Gastrocnemius medialis (tissue), 4 donors: ENCODE results near the gene CENPH. TPM values are rescaled to one million over a fixed set of nuclear protein-coding genes. Genes with fewer than 3 reads are reported as not detected.

ENCODE experiments used
- ATAC-seq, 2 donors: fragments of 150-250 bp; one replicate each; pipeline ENCODE4 v1.9.1; 2016
- DNase-seq, 2 donors: peaks; one replicate each; pipeline ENCODE4 v3.0.0-alpha.2; 2019
- H3K27ac ChIP-seq, 4 donors: fragments of 200-600 bp; sonication (generic); 1 replicate in 1 of 4; 2 replicates in 3 of 4; pipeline ENCODE4 v1.5.1; 2016 to 2018; ENCODE audit warnings: mild to moderate bottlenecking in 2 of 4, moderate library complexity in 1 of 4
- H3K27me3 ChIP-seq, 3 donors: fragments of 200-600 bp; sonication (generic) in 2 of 3; 1 replicate in 1 of 3; 2 replicates in 2 of 3; pipeline versions ENCODE4 v1.5.1 to v1.6.0; 2016 to 2019; ENCODE audit warnings: mild to moderate bottlenecking in 1 of 3, moderate library complexity in 1 of 3
- H3K36me3 ChIP-seq, 2 donors: fragments of 200-600 bp; sonication (generic) in 1 of 2; one replicate each; pipeline ENCODE4 v1.5.1; 2017 to 2018
- H3K4me1 ChIP-seq, 2 donors: fragments of 200-600 bp; sonication (generic) in 1 of 2; one replicate each; pipeline ENCODE4 v1.5.1; 2016 to 2017; ENCODE audit warnings: mild to moderate bottlenecking in 2 of 2
- H3K4me3 ChIP-seq, 4 donors: fragments of 200-600 bp; sonication (generic) in 3 of 4; 1 replicate in 1 of 4; 2 replicates in 3 of 4; pipeline ENCODE4 v1.5.1; 2016 to 2019; ENCODE audit warnings: mild to moderate bottlenecking in 2 of 4
- H3K9me3 ChIP-seq, 3 donors: fragments of 200-600 bp; sonication (generic) in 2 of 3; 1 replicate in 1 of 3; 2 replicates in 2 of 3; pipeline ENCODE4 v1.5.1; 2016 to 2019
- CTCF ChIP-seq, 5 experiments: fragments of 450-650 bp in 3 of 5; fragments of 200-600 bp in 2 of 5; sonication (generic) in 2 of 5; IDR thresholded peaks in 4 of 5; conservative IDR thresholded peaks in 1 of 5; 1 replicate in 4 of 5; 2 replicates in 1 of 5; pipeline ENCODE4 v1.5.1; 2016 to 2019; ENCODE audit warnings: antibody characterized with exemption in 5 of 5, mild to moderate bottlenecking in 3 of 5, moderate library complexity in 3 of 5
- POLR2A ChIP-seq, 2 donors: fragments of 450-650 bp; IDR thresholded peaks; one replicate each; pipeline ENCODE4 v1.6.1; 2017; ENCODE audit warnings: antibody characterized with exemption in 2 of 2, mild to moderate bottlenecking in 2 of 2, moderate library complexity in 2 of 2
- in situ Hi-C, 4 donors: fragments of 200-750 bp; cut with MboI; loops; one replicate each; pipeline versions ENCODE4 v1.15.0 to v1.8.0; 2017; ENCODE audit warnings: low sequenced_read_pairs in 4 of 4
- intact Hi-C: fragments of 100-400 bp; cut with DNase I; formaldehyde crosslinking; loops from one replicate; pipeline ENCODE4 v1.15.1; 2023; ENCODE audit warnings: low total_unique reads
- total RNA-seq, 4 donors: library from RNA; depleted of rRNA; stranded (reverse); fragments of >200 nt; gene quantifications; one replicate each; pipeline versions ENCODE4 v1.1.0 to v1.2.3, GENCODE V29; 2016

Gene CENPH
- total RNA-seq, 4 donors from 2014 or later, result 0.87 to 4.9 (median 1.8) TPM

GRCh38 chr5:69202497-69202896, 13.1 kb downstream of the CENPH start:
- H3K27ac ChIP-seq, result no peak overlapping the region
- no peaks in the 10 kb centered on the region for H3K9me3 ChIP-seq
- no peaks in the 10 kb centered on the region for H3K36me3 ChIP-seq
- H3K27me3 ChIP-seq, result no peaks in the 10 kb centered on the region
- no peak for TF ChIP-seq POLR2A (IDR thresholded peaks at IDR 0.05)
- no peak for TF ChIP-seq CTCF (IDR thresholded peaks at IDR 0.05 in 4 of 5, conservative IDR thresholded peaks at IDR 0.05 in 1 of 5)
- DNase-seq (no peak), ATAC-seq (no peak)
- no peaks in the 10 kb centered on the region for H3K4me1 ChIP-seq
- in situ Hi-C loops (no loop called here), intact Hi-C loops (no loop called here)
- H3K4me3 ChIP-seq, result no peak overlapping the region

DNA sequence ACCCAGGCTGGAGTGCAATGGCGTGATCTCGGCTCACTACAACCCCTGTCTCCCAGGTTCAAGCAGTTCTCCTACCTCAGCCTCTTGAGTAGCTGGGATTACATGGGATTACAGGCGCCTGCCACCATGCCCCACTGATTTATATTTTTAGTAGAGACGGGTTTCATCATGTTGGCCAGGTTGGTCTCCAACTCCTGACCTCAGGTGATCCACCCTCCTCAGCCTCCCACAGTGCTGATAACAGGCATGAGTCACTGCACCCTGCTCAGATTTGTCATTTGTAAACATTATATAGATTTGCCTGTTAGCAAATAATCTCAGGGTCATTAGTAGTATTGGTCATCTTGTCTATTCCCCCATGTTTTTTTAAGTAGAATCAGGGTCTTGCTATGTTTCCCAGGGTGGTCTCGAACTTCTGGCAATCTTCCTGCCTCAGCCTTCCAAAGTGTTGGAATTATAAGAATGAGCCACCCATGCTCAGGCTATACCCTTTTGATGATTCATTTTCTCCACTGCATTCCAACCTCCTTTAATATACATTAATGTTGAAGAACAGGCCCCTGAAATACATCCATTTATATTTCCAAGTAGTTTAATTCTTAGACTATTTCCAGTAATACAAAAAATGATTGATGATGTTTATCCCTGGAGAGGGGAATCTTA, 17.3 kb downstream of the CENPH start:
- in situ Hi-C loops (no loop called here), intact Hi-C loops (no loop called here)
- H3K4me3 ChIP-seq, result no peak overlapping the region

DNA sequence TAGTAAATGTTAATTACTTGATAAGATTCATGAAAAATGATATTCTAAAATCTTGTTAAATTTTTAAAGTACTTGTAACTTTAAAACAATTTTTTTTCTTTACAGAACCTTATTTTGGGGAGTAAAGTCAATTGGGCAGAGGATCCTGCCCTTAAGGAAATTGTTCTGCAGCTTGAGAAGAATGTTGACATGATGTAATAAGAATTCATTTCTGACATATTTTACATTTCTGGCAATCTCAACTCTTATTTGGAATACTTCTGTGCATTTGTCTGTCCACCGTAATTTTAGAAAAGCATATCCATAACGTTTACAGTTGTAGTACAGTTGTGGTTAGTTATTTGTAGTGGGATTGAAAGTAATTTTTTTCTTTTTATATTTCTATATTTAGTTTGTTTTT, 20.2 kb downstream of the CENPH start:
- no peak overlapping the region for H3K4me3 ChIP-seq
- no peaks in the 10 kb centered on the region for H3K4me1 ChIP-seq
- TF ChIP-seq CTCF (IDR thresholded peaks at IDR 0.05 in 4 of 5, conservative IDR thresholded peaks at IDR 0.05 in 1 of 5) (no peak), POLR2A (IDR thresholded peaks at IDR 0.05) (no peak)
- ATAC-seq (no peak), DNase-seq (no peak)
- no peaks in the 10 kb centered on the region for H3K9me3 ChIP-seq
- in situ Hi-C loops, result no loop called here
- H3K27me3 ChIP-seq, result no peaks in the 10 kb centered on the region
- no peak overlapping the region for H3K27ac ChIP-seq
- intact Hi-C loops, result no loop called here
- no peaks in the 10 kb centered on the region for H3K36me3 ChIP-seq

More for the DNA sequence above, 17.3 kb downstream of the CENPH start:
- ATAC-seq (no peak), DNase-seq (no peak)
- no peak for TF ChIP-seq POLR2A (IDR thresholded peaks at IDR 0.05)
- TF ChIP-seq CTCF (IDR thresholded peaks at IDR 0.05 in 4 of 5, conservative IDR thresholded peaks at IDR 0.05 in 1 of 5), result no peak
- H3K4me1 ChIP-seq, result no peaks in the 10 kb centered on the region
- no peak overlapping the region for H3K27ac ChIP-seq
- no peaks in the 10 kb centered on the region for H3K36me3 ChIP-seq
- no peaks in the 10 kb centered on the region for H3K27me3 ChIP-seq
- no peaks in the 10 kb centered on the region for H3K9me3 ChIP-seq

GRCh38 chr5:69211200-69211599, 21.8 kb downstream of the CENPH start:
- intact Hi-C loops (no loop called here), in situ Hi-C loops (no loop called here)
- ATAC-seq, result no peak

More at GRCh38 chr5:69211200-69211599, 21.8 kb downstream of the CENPH start:
- no peaks in the 10 kb centered on the region for H3K4me1 ChIP-seq
- no peaks in the 10 kb centered on the region for H3K9me3 ChIP-seq
- H3K27ac ChIP-seq, result no peak overlapping the region
- no peak for DNase-seq
- H3K4me3 ChIP-seq, result no peak overlapping the region
- H3K27me3 ChIP-seq, result no peaks in the 10 kb centered on the region
- no peaks in the 10 kb centered on the region for H3K36me3 ChIP-seq
- TF ChIP-seq CTCF (IDR thresholded peaks at IDR 0.05 in 4 of 5, conservative IDR thresholded peaks at IDR 0.05 in 1 of 5), result no peak
- TF ChIP-seq POLR2A (IDR thresholded peaks at IDR 0.05), result no peak
